K562 (cell line): ENCODE data around the gene ATF3. TPM values are rescaled to one million over a fixed set of nuclear protein-coding genes. Genes with fewer than 3 reads are reported as not detected.
A peak's percentile ranks its signal among the peaks of the same experiment; 100 is the strongest.

Experiments used
- ATF6 ChIP-seq: sonication (generic); formaldehyde crosslinking; IDR thresholded peaks from 2 replicates; pipeline ENCODE4 v1.4.0; 2020; ENCODE audit warnings: mild to moderate bottlenecking, missing genetic modification reagents
- BRF1 ChIP-seq: IDR thresholded peaks from 3 replicates; pipeline ENCODE4 v1.6.1; 2011; ENCODE audit warnings: borderline replicate concordance, mild to moderate bottlenecking; ENCODE audit not compliant: insufficient read length; ENCODE audit errors: extremely low read depth
- CAMTA2 ChIP-seq: fragments of 250-450 bp; sonication (Bioruptor Pico); conservative IDR thresholded peaks from 2 replicates; pipeline ENCODE4 v1.5.1; 2022
- CBX8 ChIP-seq: fragments of 200-600 bp; sonication (generic); IDR thresholded peaks from 2 replicates; pipeline ENCODE4 v1.6.1; 2012; ENCODE audit warnings: borderline replicate concordance, mixed run types, low read depth, mild to moderate bottlenecking, moderate library complexity, mixed read lengths, low read length, control low read depth, inconsistent platforms; ENCODE audit not compliant: poor library complexity, severe bottlenecking; ENCODE audit errors: extremely low read depth
- CCNT2 ChIP-seq: IDR thresholded peaks from 2 replicates; pipeline ENCODE4 v1.6.1; 2011; ENCODE audit warnings: borderline replicate concordance, low read depth, mild to moderate bottlenecking, moderate library complexity, mixed read lengths, low read length; ENCODE audit not compliant: insufficient read length; ENCODE audit errors: extremely low read depth
- DLX4 ChIP-seq: fragments of 250-450 bp; sonication (Bioruptor Pico); IDR thresholded peaks from 2 replicates; pipeline ENCODE4 v1.6.1; 2021; ENCODE audit warnings: mild to moderate bottlenecking
- FOXJ2 ChIP-seq: fragments of 200-800 bp; sonication (Bioruptor generic); IDR thresholded peaks from 2 replicates; pipeline ENCODE4 v1.6.1; 2016; ENCODE audit warnings: missing genetic modification characterization, missing compliant biosample characterization
- HDAC3 ChIP-seq: fragments of 450-650 bp; IDR thresholded peaks from 2 replicates; pipeline ENCODE4 v1.6.1; 2018; ENCODE audit warnings: borderline replicate concordance, mild to moderate bottlenecking, moderate library complexity; ENCODE audit not compliant: partially characterized antibody
- KAT8 ChIP-seq: fragments of 450-650 bp; IDR thresholded peaks from 2 replicates; pipeline ENCODE4 v1.6.1; 2016; ENCODE audit warnings: low read depth, mild to moderate bottlenecking
- KDM4B ChIP-seq, 2 experiments: fragments of 450-650 bp in 1 of 2; sonication (generic) in 1 of 2; IDR thresholded peaks; 2 replicates each; pipeline ENCODE4 v1.6.1; 2016 to 2017; ENCODE audit warnings: borderline replicate concordance in 2 of 2, antibody characterized with exemption in 1 of 2, low read depth in 1 of 2, mild to moderate bottlenecking in 1 of 2
- L3MBTL2 ChIP-seq: fragments of 450-650 bp; IDR thresholded peaks from 2 replicates; pipeline ENCODE4 v1.6.1; 2016; ENCODE audit warnings: mild to moderate bottlenecking, moderate library complexity
- LARP7 ChIP-seq: fragments of 450-650 bp; IDR thresholded peaks from 2 replicates; pipeline ENCODE4 v1.6.1; 2016
- MAFK ChIP-seq: IDR thresholded peaks from 2 replicates; pipeline ENCODE4 v1.6.1; 2011; ENCODE audit warnings: low read length, improper control_type of control experiment
- NFIC ChIP-seq: fragments of 450-650 bp; IDR thresholded peaks from 2 replicates; pipeline ENCODE4 v1.6.1; 2017; ENCODE audit warnings: mild to moderate bottlenecking, inconsistent platforms
- PRPF4 ChIP-seq: fragments of 200-400 bp; formaldehyde crosslinking; IDR thresholded peaks from one replicate; pipeline ENCODE4 v1.6.1; 2017; ENCODE audit warnings: low read length, low read depth, mild to moderate bottlenecking; ENCODE audit not compliant: insufficient read depth, poor library complexity, severe bottlenecking
- SIRT6 ChIP-seq: IDR thresholded peaks from one replicate; pipeline ENCODE4 v1.6.1; 2012; ENCODE audit warnings: low read depth, mild to moderate bottlenecking, control low read depth, inconsistent platforms, low read length, moderate library complexity
- SLC30A9 ChIP-seq: fragments of 250-450 bp; sonication (Bioruptor Pico); IDR thresholded peaks from 2 replicates; pipeline ENCODE4 v1.8.0; 2022; ENCODE audit warnings: mild to moderate bottlenecking, moderate library complexity
- TARDBP ChIP-seq: fragments of 450-650 bp; IDR thresholded peaks from 2 replicates; pipeline ENCODE4 v1.6.1; 2016
- TFAP4 ChIP-seq: sonication (generic); formaldehyde crosslinking; IDR thresholded peaks from 2 replicates; pipeline ENCODE4 v1.8.0; 2022; ENCODE audit warnings: missing genetic modification reagents, mild to moderate bottlenecking, moderate library complexity, borderline replicate concordance
- YBX1 ChIP-seq: fragments of 450-650 bp; IDR thresholded peaks from 2 replicates; pipeline ENCODE4 v1.7.1; 2016; ENCODE audit warnings: mild to moderate bottlenecking
- ZBTB17 ChIP-seq: fragments of 450-650 bp; formaldehyde crosslinking; IDR thresholded peaks from 2 replicates; pipeline ENCODE4 v1.4.0; 2020; ENCODE audit warnings: mild to moderate bottlenecking
- ZNF133 ChIP-seq: fragments of 250-450 bp; sonication (Bioruptor Pico); IDR thresholded peaks from 2 replicates; pipeline ENCODE4 v1.4.0; 2020; ENCODE audit warnings: mild to moderate bottlenecking
- ZNF263 ChIP-seq: sonication (generic); formaldehyde crosslinking; IDR thresholded peaks from 2 replicates; pipeline ENCODE4 v1.8.0; 2022; ENCODE audit warnings: mild to moderate bottlenecking, missing genetic modification reagents, borderline replicate concordance
- polyA plus RNA-seq, 8 experiments: library from polyadenylated mRNA; depleted of rRNA in 4 of 8; stranded (reverse) in 5 of 8; unstranded in 3 of 8; fragments of >200 nt; fragmentation: Nextera tagmentation in 2 of 8; fragmentation: Illumina TruSeq in 1 of 8; extraction: Ambion mirVana in 2 of 8; extraction: Trizol in 1 of 8; gene quantifications; 2 replicates each; pipeline versions ENCODE4 v1.2.1 to v1.2.3, GENCODE V29; 2011 to 2014; ENCODE audit warnings: inconsistent platforms in 1 of 8, missing spikeins in 1 of 8
- total RNA-seq, 7 experiments: library from RNA; depleted of rRNA in 6 of 7; stranded (reverse); fragments of >200 nt in 6 of 7; fragmentation: Illumina TruSeq in 2 of 7; extraction: Trizol in 2 of 7; gene quantifications; 2 replicates each; pipeline versions ENCODE4 v1.2.1 to v1.2.3, GENCODE V29; 2011 to 2021; ENCODE audit warnings: low replicate concordance in 1 of 7
- TF ChIP-seq, protein P1 (sequence below): fragments of 250-450 bp; sonication (Bioruptor Pico); IDR thresholded peaks from 2 replicates; pipeline ENCODE4 v1.8.0; 2021; ENCODE audit warnings: mild to moderate bottlenecking, moderate library complexity

Gene ATF3
- total and polyA plus RNA-seq, 9 of the 15 experiments (the other 6 are each of a cell fraction or from before 2014, with no cell fraction given), result 3.5 to 28.2 (median 19.8) TPM

GRCh38 chr1:212605441-212606394, 2.8 kb upstream of the ATF3 start (continued):
- TF ChIP-seq DLX4 (CRISPR knock-in tag) (no peak), LARP7 (no peak), CAMTA2 (no peak), L3MBTL2 (no peak), ZNF263 (CRISPR knock-in tag) (no peak), ZNF133 (no peak), BRF1 (no peak), ATF6 (CRISPR knock-in tag) (no peak), FOXJ2 (tag) (0 out of 2 replicates have a peak, but pooled peaks have one; percentile 61), HDAC3 (no peak), TFAP4 (CRISPR knock-in tag) (no peak), KAT8 (no peak), CBX8 (peak; percentile 96), KDM4B (IDR thresholded peaks at IDR 0.05; ENCODE audit: borderline replicate concordance in 2 of 2, low read depth in 1 of 2) (no peak), YBX1 (no peak), TARDBP (no peak), CCNT2 (no peak), SLC30A9 (no peak), SIRT6 (no peak), MAFK (no peak), NFIC (no peak), PRPF4 (no peak), ZBTB17 (CRISPR knock-in tag) (no peak)
- TF ChIP-seq, protein P1, sequence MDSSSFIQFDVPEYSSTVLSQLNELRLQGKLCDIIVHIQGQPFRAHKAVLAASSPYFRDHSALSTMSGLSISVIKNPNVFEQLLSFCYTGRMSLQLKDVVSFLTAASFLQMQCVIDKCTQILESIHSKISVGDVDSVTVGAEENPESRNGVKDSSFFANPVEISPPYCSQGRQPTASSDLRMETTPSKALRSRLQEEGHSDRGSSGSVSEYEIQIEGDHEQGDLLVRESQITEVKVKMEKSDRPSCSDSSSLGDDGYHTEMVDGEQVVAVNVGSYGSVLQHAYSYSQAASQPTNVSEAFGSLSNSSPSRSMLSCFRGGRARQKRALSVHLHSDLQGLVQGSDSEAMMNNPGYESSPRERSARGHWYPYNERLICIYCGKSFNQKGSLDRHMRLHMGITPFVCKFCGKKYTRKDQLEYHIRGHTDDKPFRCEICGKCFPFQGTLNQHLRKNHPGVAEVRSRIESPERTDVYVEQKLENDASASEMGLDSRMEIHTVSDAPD (CRISPR knock-in tag), result no peak
